Neuronal stem cell (in vitro differentiated cells): ENCODE results near the gene KIF1C.

ENCODE experiments used
- DNase-seq: peaks from one replicate; pipeline ENCODE4 v3.0.0-alpha.2; 2013; ENCODE audit warnings: low spot score
- H2AFZ ChIP-seq: one replicate; pipeline ENCODE4 v1.6.1; 2013; ENCODE audit warnings: mild to moderate bottlenecking, low read length, inconsistent platforms
- H2AK5ac ChIP-seq: 2 replicates; pipeline ENCODE4 v1.6.1; 2013; ENCODE audit warnings: low read depth, mild to moderate bottlenecking, inconsistent platforms, low read length, moderate library complexity, mixed read lengths
- H2BK120ac ChIP-seq: 2 replicates; pipeline ENCODE4 v1.6.1; 2013; ENCODE audit warnings: low read depth, mild to moderate bottlenecking, inconsistent platforms, low read length, moderate library complexity, mixed read lengths
- H2BK12ac ChIP-seq: one replicate; pipeline ENCODE4 v1.6.1; 2013; ENCODE audit warnings: low read length, inconsistent platforms
- H2BK15ac ChIP-seq: 2 replicates; pipeline ENCODE4 v1.6.1; 2013; ENCODE audit warnings: mild to moderate bottlenecking, low read length, inconsistent platforms, mixed read lengths
- H2BK5ac ChIP-seq: one replicate; pipeline ENCODE4 v1.6.1; 2013; ENCODE audit warnings: inconsistent platforms, mild to moderate bottlenecking, low read length, moderate library complexity
- H3K14ac ChIP-seq: one replicate; pipeline ENCODE4 v1.6.1; 2013; ENCODE audit warnings: low read length, inconsistent platforms
- H3K18ac ChIP-seq: 2 replicates; pipeline ENCODE4 v1.6.1; 2013; ENCODE audit warnings: low read length, inconsistent platforms
- H3K23ac ChIP-seq: 2 replicates; pipeline ENCODE4 v1.6.1; 2013; ENCODE audit warnings: low read depth, mild to moderate bottlenecking, mixed read lengths, low read length, inconsistent platforms; ENCODE audit not compliant: poor library complexity
- H3K27ac ChIP-seq: replicated peaks from 3 replicates; pipeline ENCODE4 v1.5.1; 2013; ENCODE audit warnings: low read length, inconsistent platforms
- H3K27me3 ChIP-seq, 3 experiments: 2 replicates each; pipeline ENCODE4 v1.6.1; 2013; ENCODE audit warnings: low read length in 3 of 3, mild to moderate bottlenecking in 2 of 3, inconsistent platforms in 1 of 3, low read depth in 1 of 3, mixed read lengths in 1 of 3, moderate library complexity in 1 of 3; ENCODE audit not compliant: control insufficient read depth in 3 of 3, insufficient read depth in 3 of 3
- H3K36me3 ChIP-seq, 2 donors: replicated peaks in 1 of 2; 2 replicates each; pipeline ENCODE4 v1.6.1; 2013; ENCODE audit warnings: low read length in 2 of 2; ENCODE audit not compliant: control insufficient read depth in 2 of 2, insufficient read depth in 2 of 2
- H3K4ac ChIP-seq: 2 replicates; pipeline ENCODE4 v1.6.1; 2013; ENCODE audit warnings: inconsistent platforms, mild to moderate bottlenecking, low read length, moderate library complexity
- H3K4me1 ChIP-seq, 2 donors: 1 replicate in 1 of 2; 2 replicates in 1 of 2; pipeline ENCODE4 v1.6.1; 2013; ENCODE audit warnings: low read length in 2 of 2, low read depth in 1 of 2; ENCODE audit not compliant: control insufficient read depth in 2 of 2, insufficient read depth in 1 of 2
- H3K4me2 ChIP-seq: one replicate; pipeline ENCODE4 v1.6.1; 2013; ENCODE audit warnings: mild to moderate bottlenecking, low read length, inconsistent platforms; ENCODE audit not compliant: insufficient read depth, poor library complexity, severe bottlenecking
- H3K4me3 ChIP-seq, 2 donors: 2 replicates each; pipeline ENCODE4 v1.5.1; 2013; ENCODE audit warnings: low read length in 2 of 2, mild to moderate bottlenecking in 2 of 2, inconsistent platforms in 1 of 2, moderate library complexity in 1 of 2
- H3K79me1 ChIP-seq: one replicate; pipeline ENCODE4 v1.6.1; 2013; ENCODE audit warnings: low read depth, mild to moderate bottlenecking, inconsistent platforms, low read length, moderate library complexity
- H3K9ac ChIP-seq: one replicate; pipeline ENCODE4 v1.6.1; 2013; ENCODE audit warnings: mild to moderate bottlenecking, low read depth, low read length, inconsistent platforms; ENCODE audit not compliant: poor library complexity
- H3K9me3 ChIP-seq, 2 donors: replicated peaks in 1 of 2; 2 replicates each; pipeline versions ENCODE3 to v1.6.1; 2013; ENCODE audit warnings: low read length in 2 of 2, mild to moderate bottlenecking in 2 of 2, inconsistent platforms in 1 of 2, low read depth in 1 of 2, mixed read lengths in 1 of 2, moderate library complexity in 1 of 2; ENCODE audit not compliant: control insufficient read depth in 2 of 2, insufficient read depth in 1 of 2
- H4K8ac ChIP-seq: one replicate; pipeline ENCODE4 v1.6.1; 2013; ENCODE audit warnings: low read depth, mild to moderate bottlenecking, inconsistent platforms, low read length, moderate library complexity
- H4K91ac ChIP-seq: one replicate; pipeline ENCODE4 v1.6.1; 2013; ENCODE audit warnings: low read length, low read depth, mild to moderate bottlenecking, inconsistent platforms; ENCODE audit not compliant: poor library complexity
- WGBS, 2 donors: extraction: QIAGEN DNeasy Blood & Tissue Kit; methylation state at CpG; one replicate each; pipeline ENCODE4 v1.1.7; 2013; ENCODE audit warnings: missing lambda C conversion rate in 2 of 2, mixed read lengths in 1 of 2; ENCODE audit not compliant: insufficient read length in 2 of 2, insufficient replicate concordance in 1 of 2; ENCODE audit errors: extremely low coverage in 2 of 2; 5-methylcytosine and 5-hydroxymethylcytosine counted together

The KIF1C gene

GRCh38 chr17:5034063-5034462 is 36.3 kb downstream of the KIF1C start:
- no peak for DNase-seq
- Histone ChIP-seq H2AK5ac (peak overlapping the region; percentile 96), H3K4me2 (no peak overlapping the region), H3K4me1 (peaks cover 0 to 2% of the 10 kb centered on the region in 2 donors), H3K14ac (peak overlapping the region; percentile 85), H3K27ac (no peak overlapping the region), H3K79me1 (peaks cover 4% of the 10 kb centered on the region), H3K18ac (peak overlapping the region; percentile 44), H3K36me3 (no peaks in the 10 kb centered on the region), H2BK5ac (peak overlapping the region; percentile 82), H3K27me3 (peaks cover 0 to 40% (median 17%) of the 10 kb centered on the region in 3 experiments), H2BK15ac (peak overlapping the region; percentile 88), H3K4me3 (no peak overlapping the region), H4K8ac (no peak overlapping the region), H3K4ac (no peak overlapping the region), H3K23ac (peak overlapping the region; percentile 35), H2AFZ (no peak overlapping the region), H2BK120ac (peak overlapping the region; percentile 83), H4K91ac (no peak overlapping the region), H3K9ac (no peak overlapping the region), H2BK12ac (peak overlapping the region; percentile 16), H3K9me3 (no peaks in the 10 kb centered on the region)
- whole genome bisulfite sequencing, 2 donors = no CpG with 5 or more reads among the region's 5 CpGs

- Histone ChIP-seq H3K27ac (no peak overlapping the region), H2BK12ac (no peak overlapping the region), H3K4me2 (no peak overlapping the region), H3K4ac (no peak overlapping the region), H3K9ac (no peak overlapping the region), H3K4me3 (no peak overlapping the region), H2AFZ (no peak overlapping the region), H3K36me3 (no peaks in the 10 kb centered on the region), H3K79me1 (peaks cover 4% of the 10 kb centered on the region), H2BK5ac (peak overlapping the region; percentile 82), H3K27me3 (peaks cover 0 to 35% (median 17%) of the 10 kb centered on the region in 3 experiments), H2BK120ac (peak overlapping the region; percentile 83), H2BK15ac (peak overlapping the region; percentile 88), H2AK5ac (peak overlapping the region; percentile 96), H3K14ac (no peak overlapping the region), H3K18ac (peak overlapping the region; percentile 28), H4K8ac (no peak overlapping the region), H3K9me3 (no peaks in the 10 kb centered on the region), H4K91ac (no peak overlapping the region), H3K23ac (no peak overlapping the region), H3K4me1 (peaks cover 0 to 2% of the 10 kb centered on the region in 2 donors)
- DNase-seq = no peak
- no CpG with 5 or more reads among the region's 14 CpGs for WGBS, 2 donors
These were observed 36.9 kb downstream of the KIF1C start for GRCh38 chr17:5034651-5035050.

DNA sequence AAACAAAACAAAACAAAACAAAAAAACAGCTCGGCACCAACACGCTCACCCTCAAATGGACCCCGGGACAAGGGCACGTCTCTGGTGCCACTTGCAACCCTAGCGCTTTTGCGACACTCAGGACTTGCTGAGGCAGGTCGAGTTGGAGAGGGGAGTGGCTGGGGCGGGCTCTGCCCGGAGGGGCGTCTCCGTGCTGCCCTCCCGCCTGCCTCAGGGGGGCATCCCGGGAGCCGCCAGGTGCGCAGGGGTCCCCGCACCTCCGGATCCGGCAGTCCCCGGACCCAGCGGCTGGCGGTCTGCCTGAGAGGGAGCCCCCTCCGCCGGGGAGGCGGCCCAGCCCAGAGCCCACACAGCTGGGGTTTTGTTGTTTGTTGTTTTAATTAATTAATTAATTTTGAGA is 37.6 kb downstream of the KIF1C start, which contains the start of gene SLC52A1:
TSS of gene SLC52A1 (minus strand) at position 112 of the 400 bp plus-strand sequence. CDS start 820 bp downstream, outside the sequence.
- WGBS, 2 donors = no CpG with 5 or more reads among the region's 24 CpGs
- Histone ChIP-seq H3K9me3 (peaks cover 0 to under 1% of the 10 kb centered on the region in 2 donors), H4K91ac (no peak within 1 kb of the TSS), H3K14ac (no peak within 1 kb of the TSS), H3K79me1 (peaks cover 4% of the 10 kb centered on the region), H3K18ac (peak within 1 kb of the TSS; percentile 44), H3K23ac (peak within 1 kb of the TSS; percentile 8), H3K4me3 (no peak within 1 kb of the TSS), H3K36me3 (no peaks in the 10 kb centered on the region), H3K9ac (no peak within 1 kb of the TSS), H3K4me2 (peak within 1 kb of the TSS; percentile 52), H3K4me1 (peaks cover 0 to 2% of the 10 kb centered on the region in 2 donors), H2BK15ac (peak within 1 kb of the TSS; percentile 88), H2BK12ac (peak within 1 kb of the TSS; percentile 16), H2AK5ac (peak within 1 kb of the TSS; percentile 96), H2BK5ac (peak within 1 kb of the TSS; percentile 82), H2AFZ (peak within 1 kb of the TSS; percentile 53), H3K4ac (no peak within 1 kb of the TSS), H4K8ac (no peak within 1 kb of the TSS), H3K27me3 (peaks cover 0 to 31% (median 17%) of the 10 kb centered on the region in 3 experiments), H3K27ac (no peak within 1 kb of the TSS), H2BK120ac (peak within 1 kb of the TSS; percentile 83)
- no peak for DNase-seq

DNA sequence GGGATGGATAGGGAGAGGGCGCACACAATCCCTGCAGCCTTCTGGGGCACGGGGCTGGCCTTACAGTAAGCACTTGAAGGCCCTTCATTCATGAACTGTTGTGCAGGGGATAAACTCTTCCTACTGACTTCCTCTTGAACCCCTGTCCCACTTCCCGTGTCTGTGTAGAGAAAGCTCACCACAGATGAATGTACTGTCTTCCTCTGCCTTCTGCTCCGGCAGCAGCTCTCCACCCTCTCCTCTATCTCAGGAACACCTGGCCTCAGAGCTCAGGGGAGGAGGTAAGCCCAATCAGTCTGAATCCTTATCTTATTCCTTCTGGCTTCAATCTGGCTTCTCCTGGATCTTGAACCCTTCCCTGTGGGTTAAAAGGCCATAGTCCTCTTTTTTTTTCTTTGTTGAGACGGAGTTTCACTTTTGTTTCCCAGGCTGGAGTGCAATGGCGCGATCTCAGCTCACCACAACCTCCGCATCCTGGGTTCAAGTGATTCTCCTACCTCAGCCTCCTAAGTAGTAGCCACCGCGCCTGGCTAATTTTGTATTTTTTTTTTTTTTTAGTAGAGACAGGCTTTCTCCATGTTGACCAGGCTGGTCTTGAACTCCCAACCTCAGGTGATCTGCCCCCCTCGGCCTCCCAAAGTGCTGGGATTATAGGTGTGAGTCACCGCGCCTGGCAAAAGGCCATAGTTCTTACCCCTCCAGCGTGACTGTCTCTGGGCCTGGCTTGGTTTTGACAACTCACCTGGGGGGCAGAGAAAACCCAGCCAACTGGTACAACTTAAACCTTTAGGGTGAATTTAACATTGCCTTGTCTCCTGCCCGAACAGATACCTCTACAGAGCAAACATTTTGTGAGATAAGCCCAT is 44.6 kb downstream of the KIF1C start:
- no peak overlapping the region for H2BK12ac ChIP-seq
- peaks cover 0 to 3% of the 10 kb centered on the region in 2 donors for H3K9me3 ChIP-seq
- no peak overlapping the region for H2BK120ac ChIP-seq
- no peak for DNase-seq
- H3K27me3 ChIP-seq = no peaks in the 10 kb centered on the region
- no peak overlapping the region for H3K4ac ChIP-seq
- no peak overlapping the region for H4K8ac ChIP-seq
- no peak overlapping the region for H2AK5ac ChIP-seq
- no peaks in the 10 kb centered on the region for H3K4me1 ChIP-seq
- H4K91ac ChIP-seq = no peak overlapping the region
- H2BK15ac ChIP-seq = no peak overlapping the region
- no peak overlapping the region for H3K4me3 ChIP-seq
- no peak overlapping the region for H3K27ac ChIP-seq
- no peak overlapping the region for H3K14ac ChIP-seq
- H3K36me3 ChIP-seq = no peaks in the 10 kb centered on the region
- no peak overlapping the region for H3K18ac ChIP-seq
- no peaks in the 10 kb centered on the region for H3K79me1 ChIP-seq
- H2BK5ac ChIP-seq = no peak overlapping the region
- no peak overlapping the region for H3K4me2 ChIP-seq
- no peak overlapping the region for H2AFZ ChIP-seq
- WGBS, 2 donors = no CpG with 5 or more reads among the region's 15 CpGs
- no peak overlapping the region for H3K9ac ChIP-seq
- no peak overlapping the region for H3K23ac ChIP-seq
